Smooth muscle cell (in vitro differentiated cells): ENCODE results near the gene HORMAD2. TPM values are rescaled to one million over a fixed set of nuclear protein-coding genes. Genes with fewer than 3 reads are reported as not detected.

Experiments used
- DNase-seq: peaks from one replicate; lab custom pipeline; 2025; ENCODE audit not compliant: unreplicated experiment; lab: John Stamatoyannopoulos, UW
- H2AFZ ChIP-seq: fragments of 200-600 bp; sonication (generic); 2 replicates; pipeline ENCODE4 v1.6.0; 2016; ENCODE audit warnings: antibody characterized with exemption, low read depth, mild to moderate bottlenecking
- H3F3A ChIP-seq: fragments of 200-600 bp; sonication (generic); 2 replicates; pipeline ENCODE4 v1.6.0; 2017; ENCODE audit warnings: antibody characterized with exemption, low read depth
- H3K27ac ChIP-seq: fragments of 200-600 bp; sonication (generic); 2 replicates; pipeline ENCODE4 v1.5.1; 2016; ENCODE audit warnings: low read depth, mild to moderate bottlenecking
- H3K27me3 ChIP-seq: fragments of 200-600 bp; sonication (generic); 2 replicates; pipeline ENCODE4 v1.6.1; 2016; ENCODE audit warnings: low read depth, mild to moderate bottlenecking
- H3K36me3 ChIP-seq: fragments of 200-600 bp; sonication (generic); 2 replicates; pipeline ENCODE4 v1.5.1; 2016; ENCODE audit warnings: low read depth
- H3K4me1 ChIP-seq: fragments of 200-600 bp; sonication (generic); 2 replicates; pipeline ENCODE4 v1.5.1; 2016; ENCODE audit warnings: low read depth
- H3K4me2 ChIP-seq: fragments of 200-600 bp; sonication (generic); 2 replicates; pipeline ENCODE4 v1.6.0; 2016; ENCODE audit warnings: mild to moderate bottlenecking
- H3K4me3 ChIP-seq: fragments of 200-600 bp; sonication (generic); 2 replicates; pipeline ENCODE4 v1.5.1; 2016; ENCODE audit warnings: mild to moderate bottlenecking
- H3K79me2 ChIP-seq: fragments of 200-600 bp; sonication (generic); 2 replicates; pipeline ENCODE4 v1.6.0; 2016; ENCODE audit warnings: low read depth, mild to moderate bottlenecking
- H3K9ac ChIP-seq: fragments of 200-600 bp; sonication (generic); 2 replicates; pipeline ENCODE4 v1.6.0; 2016; ENCODE audit warnings: low read depth
- H3K9me3 ChIP-seq: fragments of 200-600 bp; sonication (generic); replicated peaks from 2 replicates; pipeline ENCODE4 v1.5.1; 2016; ENCODE audit warnings: low read depth
- H4K20me1 ChIP-seq: fragments of 200-600 bp; sonication (generic); 2 replicates; pipeline ENCODE4 v1.6.0; 2016; ENCODE audit warnings: low read depth
- WGBS: methylation state at CpG from one replicate; pipeline ENCODE4 v1.1.7; 2016; ENCODE audit warnings: low lambda C conversion rate; 5-methylcytosine and 5-hydroxymethylcytosine counted together
- polyA plus RNA-seq: library from polyadenylated mRNA; unstranded; fragments of >200 nt; fragmentation: Nextera tagmentation; extraction: Ambion mirVana; gene quantifications from 2 replicates; pipeline ENCODE4 v1.2.1, GENCODE V29; 2016
- total RNA-seq: library from RNA; depleted of rRNA; stranded (reverse); fragments of >200 nt; gene quantifications from 2 replicates; pipeline ENCODE4 v1.2.3, GENCODE V29; 2014
- TF ChIP-seq, protein P1 (sequence below): fragments of 200-600 bp; sonication (generic); IDR thresholded peaks from 2 replicates; pipeline ENCODE4 v1.5.1; 2017; ENCODE audit warnings: borderline replicate concordance, mild to moderate bottlenecking, antibody characterized with exemption; ENCODE audit not compliant: insufficient read depth, poor library complexity, severe bottlenecking

HORMAD2 gene
- total and polyA plus RNA-seq, 2 experiments from 2014 or later, result 1.4 TPM; not detected in 1

GRCh38 chr22:30033137-30033536, 47.1 kb upstream of the HORMAD2 start:
- Histone ChIP-seq H2AFZ (no peak overlapping the region), H3K36me3 (no peaks in the 10 kb centered on the region), H3K4me1 (peaks cover 6% of the 10 kb centered on the region), H3K79me2 (no peaks in the 10 kb centered on the region), H3K27me3 (no peaks in the 10 kb centered on the region), H3K9me3 (no peaks in the 10 kb centered on the region), H3K4me2 (no peak overlapping the region), H3K4me3 (no peak overlapping the region), H4K20me1 (no peaks in the 10 kb centered on the region), H3F3A (no peaks in the 10 kb centered on the region), H3K27ac (no peak overlapping the region), H3K9ac (no peak overlapping the region)
- TF ChIP-seq, protein P1, sequence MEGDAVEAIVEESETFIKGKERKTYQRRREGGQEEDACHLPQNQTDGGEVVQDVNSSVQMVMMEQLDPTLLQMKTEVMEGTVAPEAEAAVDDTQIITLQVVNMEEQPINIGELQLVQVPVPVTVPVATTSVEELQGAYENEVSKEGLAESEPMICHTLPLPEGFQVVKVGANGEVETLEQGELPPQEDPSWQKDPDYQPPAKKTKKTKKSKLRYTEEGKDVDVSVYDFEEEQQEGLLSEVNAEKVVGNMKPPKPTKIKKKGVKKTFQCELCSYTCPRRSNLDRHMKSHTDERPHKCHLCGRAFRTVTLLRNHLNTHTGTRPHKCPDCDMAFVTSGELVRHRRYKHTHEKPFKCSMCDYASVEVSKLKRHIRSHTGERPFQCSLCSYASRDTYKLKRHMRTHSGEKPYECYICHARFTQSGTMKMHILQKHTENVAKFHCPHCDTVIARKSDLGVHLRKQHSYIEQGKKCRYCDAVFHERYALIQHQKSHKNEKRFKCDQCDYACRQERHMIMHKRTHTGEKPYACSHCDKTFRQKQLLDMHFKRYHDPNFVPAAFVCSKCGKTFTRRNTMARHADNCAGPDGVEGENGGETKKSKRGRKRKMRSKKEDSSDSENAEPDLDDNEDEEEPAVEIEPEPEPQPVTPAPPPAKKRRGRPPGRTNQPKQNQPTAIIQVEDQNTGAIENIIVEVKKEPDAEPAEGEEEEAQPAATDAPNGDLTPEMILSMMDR, result no peak
- 96% methylated on average over 4 of the region's 4 CpGs for WGBS
- DNase-seq, result no peak

DNA sequence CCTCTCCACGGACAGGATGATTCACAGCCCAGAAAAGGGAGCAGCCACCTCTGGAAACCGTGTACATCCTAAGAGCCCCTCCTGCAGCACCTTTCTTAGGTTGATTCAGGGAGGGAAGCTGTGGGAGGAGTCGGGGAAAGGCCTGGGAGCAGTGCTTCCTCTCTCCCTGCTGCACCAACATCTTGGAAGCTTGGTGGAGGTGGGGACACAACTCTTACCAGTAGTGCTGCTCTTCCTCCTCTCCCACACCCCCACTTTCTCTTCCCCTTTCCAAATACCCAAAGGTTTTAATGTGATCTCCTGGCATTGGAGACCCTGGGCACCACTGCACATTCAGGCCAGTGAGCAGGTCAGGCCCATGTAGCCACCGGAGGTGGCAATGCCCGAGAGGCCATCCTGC, 46.4 kb upstream of the HORMAD2 start:
- H2AFZ ChIP-seq, result no peak overlapping the region
- H3K27ac ChIP-seq, result no peak overlapping the region
- no peak overlapping the region for H3K4me2 ChIP-seq
- no peak overlapping the region for H3K4me3 ChIP-seq
- H3K4me1 ChIP-seq, result peaks cover 6% of the 10 kb centered on the region
- TF ChIP-seq, protein P1, result no peak
- no peaks in the 10 kb centered on the region for H3F3A ChIP-seq
- no peaks in the 10 kb centered on the region for H3K79me2 ChIP-seq
- WGBS, result 84% methylated on average over 5 of the region's 5 CpGs
- no peaks in the 10 kb centered on the region for H3K9me3 ChIP-seq
- H3K27me3 ChIP-seq, result no peaks in the 10 kb centered on the region
- no peak for DNase-seq
- no peaks in the 10 kb centered on the region for H4K20me1 ChIP-seq
- no peak overlapping the region for H3K9ac ChIP-seq
- H3K36me3 ChIP-seq, result no peaks in the 10 kb centered on the region

- peak overlapping the region; percentile 41 for H3K4me2 ChIP-seq
- no peak for DNase-seq
- no peak overlapping the region for H2AFZ ChIP-seq
- no peaks in the 10 kb centered on the region for H3K9me3 ChIP-seq
- H4K20me1 ChIP-seq, result no peaks in the 10 kb centered on the region
- H3K27me3 ChIP-seq, result no peaks in the 10 kb centered on the region
- 11% methylated on average over 2 of the region's 2 CpGs for WGBS
- no peaks in the 10 kb centered on the region for H3F3A ChIP-seq
- H3K9ac ChIP-seq, result no peak overlapping the region
- TF ChIP-seq, protein P1, result no peak
- peak overlapping the region; percentile 76 for H3K27ac ChIP-seq
- H3K4me1 ChIP-seq, result peaks cover 6% of the 10 kb centered on the region
- no peaks in the 10 kb centered on the region for H3K79me2 ChIP-seq
- H3K36me3 ChIP-seq, result no peaks in the 10 kb centered on the region
- no peak overlapping the region for H3K4me3 ChIP-seq
Measured at GRCh38 chr22:30036656-30037055, 43.6 kb upstream of the HORMAD2 start.

DNA sequence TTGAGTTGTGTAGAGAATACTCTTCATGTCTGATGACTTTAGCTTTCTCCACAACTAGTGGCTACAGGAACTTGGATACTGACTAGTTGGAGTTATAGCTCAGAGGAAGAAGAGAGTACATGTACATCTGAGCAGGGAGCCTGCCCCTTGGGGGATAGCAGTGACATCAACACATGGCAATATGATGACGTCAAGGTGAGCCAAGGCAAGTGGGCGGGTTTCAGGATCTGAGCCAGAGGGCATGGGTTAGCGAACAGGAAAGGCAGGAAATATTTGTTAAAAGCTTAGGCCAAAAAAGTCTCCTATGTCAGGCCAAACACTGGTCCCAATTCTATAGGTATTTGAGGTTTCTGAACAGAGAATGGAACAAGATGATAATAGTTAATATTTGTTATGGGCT, 42.0 kb upstream of the HORMAD2 start:
- Histone ChIP-seq H3K9ac (peak overlapping the region; percentile 31), H3K27me3 (no peaks in the 10 kb centered on the region), H4K20me1 (no peaks in the 10 kb centered on the region), H3F3A (no peaks in the 10 kb centered on the region), H3K4me3 (no peak overlapping the region), H3K4me1 (peaks cover 6% of the 10 kb centered on the region), H3K9me3 (no peaks in the 10 kb centered on the region), H3K4me2 (no peak overlapping the region), H3K79me2 (no peaks in the 10 kb centered on the region), H3K27ac (peak overlapping the region; percentile 76), H2AFZ (no peak overlapping the region), H3K36me3 (no peaks in the 10 kb centered on the region)
- no peak for DNase-seq
- TF ChIP-seq, protein P1, result no peak
- WGBS, result 63% methylated on average over 3 of the region's 3 CpGs
